H1 (cell line): Measurements from ENCODE around the gene ANKFN1.

Experiments used
- BACH1 ChIP-seq: IDR thresholded peaks from 2 replicates; pipeline ENCODE4 v1.6.1; 2012; ENCODE audit warnings: low read length, improper control_type of control experiment
- CHD2 ChIP-seq: IDR thresholded peaks from 2 replicates; pipeline ENCODE4 v1.6.1; 2012; ENCODE audit warnings: low read length, improper control_type of control experiment
- EP300 ChIP-seq, 2 experiments: IDR thresholded peaks; 1 replicate in 1 of 2; 2 replicates in 1 of 2; pipeline ENCODE4 v1.6.1; 2011 to 2012; ENCODE audit warnings: low read depth in 2 of 2, low read length in 2 of 2, mild to moderate bottlenecking in 2 of 2, borderline replicate concordance in 1 of 2, inconsistent platforms in 1 of 2, moderate library complexity in 1 of 2
- EZH2 ChIP-seq: fragments of 200-600 bp; sonication (generic); IDR thresholded peaks from 2 replicates; pipeline ENCODE4 v1.7.1; 2012; ENCODE audit warnings: low read depth, mild to moderate bottlenecking, moderate library complexity, low read length, inconsistent platforms; ENCODE audit not compliant: severe bottlenecking
- GABPA ChIP-seq: IDR thresholded peaks from 2 replicates; pipeline ENCODE4 v1.6.1; 2011; ENCODE audit warnings: mild to moderate bottlenecking, low read length, moderate library complexity, borderline replicate concordance; ENCODE audit not compliant: insufficient read depth
- KDM1A ChIP-seq: fragments of 200-600, 300-600 bp; sonication (generic); IDR thresholded peaks from 2 replicates; pipeline ENCODE4 v1.7.1; 2016; ENCODE audit warnings: mild to moderate bottlenecking, low read length, borderline replicate concordance
- NANOG ChIP-seq: IDR thresholded peaks from 2 replicates; pipeline ENCODE4 v1.6.1; 2011; ENCODE audit warnings: low read length, low read depth, mild to moderate bottlenecking, inconsistent platforms; ENCODE audit not compliant: insufficient read depth, poor library complexity, severe bottlenecking
- POLR2AphosphoS5 ChIP-seq: IDR thresholded peaks from 2 replicates; pipeline ENCODE4 v1.6.1; 2011; ENCODE audit warnings: low read depth, low read length
- SAP30 ChIP-seq: fragments of 300-600 bp; sonication (generic); IDR thresholded peaks from 2 replicates; pipeline ENCODE4 v1.7.1; 2012; ENCODE audit warnings: low read length, moderate library complexity, mild to moderate bottlenecking, inconsistent platforms; ENCODE audit not compliant: insufficient read depth, insufficient replicate concordance
- SP1 ChIP-seq: IDR thresholded peaks from 2 replicates; pipeline ENCODE4 v1.6.1; 2011; ENCODE audit warnings: low read depth, low read length
- YY1 ChIP-seq: IDR thresholded peaks from 2 replicates; pipeline ENCODE4 v1.6.1; 2011; ENCODE audit warnings: low read depth, mild to moderate bottlenecking, low read length
- TF ChIP-seq, protein P1 (sequence below), 3 experiments: IDR thresholded peaks; 1 replicate in 2 of 3; 2 replicates in 1 of 3; pipeline versions ENCODE4 v1.5.1 to v1.6.1; 2011; ENCODE audit warnings: low read length in 3 of 3, mild to moderate bottlenecking in 3 of 3, inconsistent platforms in 2 of 3, low read depth in 1 of 3, moderate library complexity in 1 of 3; ENCODE audit not compliant: insufficient read depth in 1 of 3; ENCODE audit errors: control extremely low read depth in 1 of 3
- TF ChIP-seq, protein P2 (sequence below): IDR thresholded peaks from 2 replicates; pipeline ENCODE4 v1.6.1; 2011; ENCODE audit warnings: low read length, improper control_type of control experiment
- TF ChIP-seq, protein P3 (sequence below): IDR thresholded peaks from 2 replicates; pipeline ENCODE4 v1.6.1; 2012; ENCODE audit warnings: inconsistent platforms

DNA sequence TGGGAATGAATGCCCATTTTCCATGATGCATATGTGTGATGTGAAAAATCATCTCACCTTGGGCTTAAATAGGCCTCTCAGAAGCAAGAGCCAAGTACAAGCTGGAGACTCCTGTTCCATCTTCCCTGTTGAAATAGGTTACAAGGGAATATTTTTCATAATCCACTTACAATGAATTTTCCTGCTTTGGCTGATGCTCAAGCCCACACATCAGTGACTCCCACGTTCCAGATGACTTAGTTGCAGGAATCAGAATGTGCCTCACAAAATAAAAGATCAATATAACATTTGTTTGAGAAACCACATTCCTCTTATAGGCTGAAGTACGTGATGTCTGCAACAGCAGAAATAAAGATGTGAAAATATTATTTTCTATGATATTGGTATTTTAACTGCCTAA lies 24.1 kb downstream of the ANKFN1 start:
- TF ChIP-seq, protein P1, sequence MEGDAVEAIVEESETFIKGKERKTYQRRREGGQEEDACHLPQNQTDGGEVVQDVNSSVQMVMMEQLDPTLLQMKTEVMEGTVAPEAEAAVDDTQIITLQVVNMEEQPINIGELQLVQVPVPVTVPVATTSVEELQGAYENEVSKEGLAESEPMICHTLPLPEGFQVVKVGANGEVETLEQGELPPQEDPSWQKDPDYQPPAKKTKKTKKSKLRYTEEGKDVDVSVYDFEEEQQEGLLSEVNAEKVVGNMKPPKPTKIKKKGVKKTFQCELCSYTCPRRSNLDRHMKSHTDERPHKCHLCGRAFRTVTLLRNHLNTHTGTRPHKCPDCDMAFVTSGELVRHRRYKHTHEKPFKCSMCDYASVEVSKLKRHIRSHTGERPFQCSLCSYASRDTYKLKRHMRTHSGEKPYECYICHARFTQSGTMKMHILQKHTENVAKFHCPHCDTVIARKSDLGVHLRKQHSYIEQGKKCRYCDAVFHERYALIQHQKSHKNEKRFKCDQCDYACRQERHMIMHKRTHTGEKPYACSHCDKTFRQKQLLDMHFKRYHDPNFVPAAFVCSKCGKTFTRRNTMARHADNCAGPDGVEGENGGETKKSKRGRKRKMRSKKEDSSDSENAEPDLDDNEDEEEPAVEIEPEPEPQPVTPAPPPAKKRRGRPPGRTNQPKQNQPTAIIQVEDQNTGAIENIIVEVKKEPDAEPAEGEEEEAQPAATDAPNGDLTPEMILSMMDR (IDR thresholded peaks at IDR 0.05; ENCODE audit: control extremely low read depth in 1 of 3, insufficient read depth in 1 of 3, low read depth in 1 of 3, low read length in 3 of 3), result no peak
- TF ChIP-seq SP1 (no peak), KDM1A (no peak), SAP30 (no peak), YY1 (no peak), EZH2 (no peak), CHD2 (no peak), GABPA (no peak), NANOG (no peak), BACH1 (no peak), POLR2AphosphoS5 (no peak), EP300 (IDR thresholded peaks at IDR 0.05; ENCODE audit: borderline replicate concordance in 1 of 2, low read depth in 2 of 2, low read length in 2 of 2) (no peak)
- TF ChIP-seq, protein P2, sequence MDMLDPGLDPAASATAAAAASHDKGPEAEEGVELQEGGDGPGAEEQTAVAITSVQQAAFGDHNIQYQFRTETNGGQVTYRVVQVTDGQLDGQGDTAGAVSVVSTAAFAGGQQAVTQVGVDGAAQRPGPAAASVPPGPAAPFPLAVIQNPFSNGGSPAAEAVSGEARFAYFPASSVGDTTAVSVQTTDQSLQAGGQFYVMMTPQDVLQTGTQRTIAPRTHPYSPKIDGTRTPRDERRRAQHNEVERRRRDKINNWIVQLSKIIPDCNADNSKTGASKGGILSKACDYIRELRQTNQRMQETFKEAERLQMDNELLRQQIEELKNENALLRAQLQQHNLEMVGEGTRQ, result no peak
- TF ChIP-seq, protein P3, sequence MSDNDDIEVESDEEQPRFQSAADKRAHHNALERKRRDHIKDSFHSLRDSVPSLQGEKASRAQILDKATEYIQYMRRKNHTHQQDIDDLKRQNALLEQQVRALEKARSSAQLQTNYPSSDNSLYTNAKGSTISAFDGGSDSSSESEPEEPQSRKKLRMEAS, result no peak
